HepG2 (cell line): ENCODE measurements around the gene SERINC4. TPM values are rescaled to one million over a fixed set of nuclear protein-coding genes. Genes with fewer than 3 reads are reported as not detected.
A peak's percentile ranks its signal among the peaks of the same experiment; 100 is the strongest.

Source experiments
- MAZ ChIP-seq, 2 experiments: sonication (generic) in 1 of 2; formaldehyde crosslinking in 1 of 2; IDR thresholded peaks; 2 replicates each; pipeline versions ENCODE4 v1.5.0 to v1.6.1; 2012 to 2020; ENCODE audit warnings: low read depth in 2 of 2, mild to moderate bottlenecking in 2 of 2, borderline replicate concordance in 1 of 2, improper control_type of control experiment in 1 of 2, low read length in 1 of 2, missing genetic modification reagents in 1 of 2, moderate library complexity in 1 of 2
- MYNN ChIP-seq: sonication (generic); formaldehyde crosslinking; IDR thresholded peaks from 2 replicates; pipeline ENCODE4 v1.4.0; 2020; ENCODE audit warnings: mild to moderate bottlenecking, low read depth, missing genetic modification reagents
- NCOA1 ChIP-seq: sonication (generic); formaldehyde crosslinking; IDR thresholded peaks from 2 replicates; pipeline ENCODE4 v1.9.0; 2021; ENCODE audit warnings: missing genetic modification reagents
- NFE2L1 ChIP-seq: sonication (generic); formaldehyde crosslinking; IDR thresholded peaks from 2 replicates; pipeline ENCODE4 v1.4.0; 2020; ENCODE audit warnings: missing genetic modification reagents, mild to moderate bottlenecking, borderline replicate concordance
- NR3C1 ChIP-seq: sonication (generic); formaldehyde crosslinking; IDR thresholded peaks from 2 replicates; pipeline ENCODE4 v1.4.0; 2020; ENCODE audit warnings: missing genetic modification reagents
- SOX6 ChIP-seq, 2 experiments: fragments of 450-650 bp in 1 of 2; sonication (generic) in 1 of 2; formaldehyde crosslinking in 1 of 2; IDR thresholded peaks; 2 replicates each; pipeline versions ENCODE4 v1.4.0 to v1.6.1; 2017 to 2020; ENCODE audit warnings: antibody characterized with exemption in 1 of 2, mild to moderate bottlenecking in 1 of 2, missing genetic modification reagents in 1 of 2
- SP2 ChIP-seq: sonication (generic); formaldehyde crosslinking; IDR thresholded peaks from 2 replicates; pipeline ENCODE4 v1.5.1; 2020; ENCODE audit warnings: mild to moderate bottlenecking, missing genetic modification reagents
- TAF1 ChIP-seq: sonication (generic); formaldehyde crosslinking; IDR thresholded peaks from 2 replicates; pipeline ENCODE4 v1.4.0; 2020; ENCODE audit warnings: missing genetic modification reagents
- ZNF230 ChIP-seq: sonication (generic); formaldehyde crosslinking; IDR thresholded peaks from 2 replicates; pipeline ENCODE4 v1.4.0; 2020; ENCODE audit warnings: mild to moderate bottlenecking, missing genetic modification reagents
- ZSCAN12 ChIP-seq: sonication (generic); formaldehyde crosslinking; IDR thresholded peaks from 2 replicates; pipeline ENCODE4 v1.9.0; 2021; ENCODE audit warnings: mild to moderate bottlenecking, missing genetic modification reagents
- polyA plus RNA-seq, 8 experiments: library from polyadenylated mRNA; depleted of rRNA in 3 of 8; stranded (reverse) in 7 of 8; unstranded in 1 of 8; fragments of >200 nt; fragmentation: Illumina TruSeq in 4 of 8; extraction: Trizol in 4 of 8; gene quantifications; 2 replicates each; pipeline versions ENCODE4 v1.2.1 to v1.2.3, GENCODE V29; 2011 to 2016; ENCODE audit warnings: low read depth in 4 of 8, missing spikeins in 1 of 8, mixed read lengths in 1 of 8; ENCODE audit not compliant: insufficient read depth in 1 of 8
- total RNA-seq, 5 experiments: library from RNA; depleted of rRNA; stranded (reverse); fragments of >200 nt; fragmentation: Illumina TruSeq; extraction: Trizol; gene quantifications; 2 replicates each; pipeline ENCODE4 v1.2.3, GENCODE V29; 2016; ENCODE audit warnings: low read depth in 1 of 5
- TF ChIP-seq, protein P1 (sequence below): IDR thresholded peaks from 2 replicates; pipeline ENCODE4 v1.6.1; 2016; ENCODE audit warnings: missing genetic modification reagents, missing compliant biosample characterization
- TF ChIP-seq, protein P2 (sequence below): sonication (generic); formaldehyde crosslinking; IDR thresholded peaks from 2 replicates; pipeline ENCODE4 v1.8.0; 2022; ENCODE audit warnings: missing genetic modification reagents, low read depth, mild to moderate bottlenecking, borderline replicate concordance
- TF ChIP-seq, protein P3 (sequence below): IDR thresholded peaks from 2 replicates; pipeline ENCODE4 v1.6.1; 2016
- TF ChIP-seq, protein P4 (sequence below): IDR thresholded peaks from 2 replicates; pipeline ENCODE4 v1.6.1; 2016; ENCODE audit warnings: low read depth
- TF ChIP-seq, protein P5 (sequence below): sonication (generic); formaldehyde crosslinking; IDR thresholded peaks from 2 replicates; pipeline ENCODE4 v1.5.0; 2020; ENCODE audit warnings: mild to moderate bottlenecking, missing genetic modification reagents, borderline replicate concordance
- TF ChIP-seq, protein P6 (sequence below), 2 experiments: sonication (generic) in 1 of 2; formaldehyde crosslinking in 1 of 2; IDR thresholded peaks; 2 replicates each; pipeline versions ENCODE4 v1.4.0 to v1.6.1; 2018 to 2020; ENCODE audit warnings: missing genetic modification reagents in 2 of 2, borderline replicate concordance in 1 of 2, low read depth in 1 of 2, mild to moderate bottlenecking in 1 of 2, missing biosample characterization in 1 of 2

Gene SERINC4
- total and polyA plus RNA-seq, 2 of the 13 experiments (the other 11 are each of a cell fraction or from before 2014, with no cell fraction given) = not detected

DNA sequence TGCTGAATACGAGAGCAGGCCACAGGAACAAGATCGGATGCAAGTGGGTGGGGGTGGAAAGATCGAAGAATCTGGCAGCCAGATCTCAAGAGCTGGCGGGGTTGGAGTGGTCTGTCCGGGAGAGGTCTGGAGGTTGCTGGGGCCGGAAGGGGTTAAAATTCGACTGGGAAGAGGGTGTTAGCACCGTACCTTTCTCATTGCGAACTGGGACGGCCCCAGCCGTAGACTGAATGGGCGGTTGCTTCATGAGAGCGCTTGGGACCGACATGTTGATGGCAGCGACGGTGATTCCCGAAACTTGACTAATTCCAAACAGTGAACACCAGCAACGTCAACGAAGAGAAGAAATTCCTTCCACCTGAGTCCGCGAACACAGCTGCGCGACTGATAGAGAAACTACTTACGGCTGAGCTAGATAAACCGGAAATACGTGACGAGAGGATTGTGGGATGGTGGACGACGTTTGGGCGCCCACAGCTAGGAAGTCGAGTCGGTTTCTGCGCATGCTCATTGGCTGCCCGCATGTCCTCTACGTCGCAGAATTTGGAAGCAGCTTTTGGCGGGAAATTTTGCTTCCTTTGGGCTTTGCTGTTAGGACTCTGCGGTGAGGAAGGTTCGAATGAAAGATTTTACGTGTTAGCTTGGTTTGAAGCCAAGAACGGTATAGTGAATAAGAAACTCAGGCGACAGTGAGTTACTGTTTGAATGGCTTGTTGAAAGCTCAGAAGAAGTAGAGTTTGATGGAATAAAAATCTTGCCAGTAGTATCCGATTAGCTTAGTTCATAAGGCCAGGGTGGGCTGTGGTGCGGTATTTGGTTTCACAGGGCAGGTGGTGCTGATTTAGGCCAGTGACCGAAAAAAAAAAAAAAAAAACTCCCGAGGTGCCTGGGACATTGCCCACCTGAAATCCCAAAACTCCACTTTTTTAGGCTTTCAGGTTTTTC is 24.6 kb upstream of the SERINC4 start, which contains the start of gene MFAP1 (continued):
- TF ChIP-seq, protein P1, sequence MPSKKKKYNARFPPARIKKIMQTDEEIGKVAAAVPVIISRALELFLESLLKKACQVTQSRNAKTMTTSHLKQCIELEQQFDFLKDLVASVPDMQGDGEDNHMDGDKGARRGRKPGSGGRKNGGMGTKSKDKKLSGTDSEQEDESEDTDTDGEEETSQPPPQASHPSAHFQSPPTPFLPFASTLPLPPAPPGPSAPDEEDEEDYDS = peak; percentile 65; the same call in 1 of the 2 replicates
- TF ChIP-seq SP2 (CRISPR knock-in tag) (no peak), NCOA1 (CRISPR knock-in tag) (no peak), MYNN (no peak), NR3C1 (CRISPR knock-in tag) (no peak), SOX6 (IDR thresholded peaks at IDR 0.05) (no peak), SOX6 (CRISPR knock-in tag; IDR thresholded peaks at IDR 0.05) (no peak; the same call in 1 of the 2 replicates), ZSCAN12 (no peak), ZNF230 (CRISPR knock-in tag) (peak; percentile 45), NFE2L1 (CRISPR knock-in tag) (no peak), TAF1 (CRISPR knock-in tag) (peak; percentile 84), MAZ (IDR thresholded peaks at IDR 0.05; ENCODE audit: borderline replicate concordance, low read depth, low read length) (no peak), MAZ (CRISPR knock-in tag; IDR thresholded peaks at IDR 0.05; ENCODE audit: low read depth) (no peak)
- TF ChIP-seq, protein P2, sequence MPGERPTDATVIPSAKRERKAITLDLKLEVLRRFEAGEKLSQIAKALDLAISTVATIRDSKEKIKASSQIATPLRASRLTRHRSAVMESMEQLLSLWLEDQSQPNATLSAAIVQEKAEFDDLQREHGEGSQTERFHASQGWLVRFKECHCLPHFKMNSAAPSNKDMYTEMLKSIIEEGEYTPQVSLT (CRISPR knock-in tag) = no peak
- TF ChIP-seq, protein P3, sequence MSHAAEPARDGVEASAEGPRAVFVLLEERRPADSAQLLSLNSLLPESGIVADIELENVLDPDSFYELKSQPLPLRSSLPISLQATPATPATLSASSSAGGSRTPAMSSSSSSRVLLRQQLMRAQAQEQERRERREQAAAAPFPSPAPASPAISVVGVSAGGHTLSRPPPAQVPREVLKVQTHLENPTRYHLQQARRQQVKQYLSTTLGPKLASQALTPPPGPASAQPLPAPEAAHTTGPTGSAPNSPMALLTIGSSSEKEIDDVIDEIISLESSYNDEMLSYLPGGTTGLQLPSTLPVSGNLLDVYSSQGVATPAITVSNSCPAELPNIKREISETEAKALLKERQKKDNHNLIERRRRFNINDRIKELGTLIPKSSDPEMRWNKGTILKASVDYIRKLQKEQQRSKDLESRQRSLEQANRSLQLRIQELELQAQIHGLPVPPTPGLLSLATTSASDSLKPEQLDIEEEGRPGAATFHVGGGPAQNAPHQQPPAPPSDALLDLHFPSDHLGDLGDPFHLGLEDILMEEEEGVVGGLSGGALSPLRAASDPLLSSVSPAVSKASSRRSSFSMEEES (CRISPR knock-in tag) = no peak
- TF ChIP-seq, protein P4, sequence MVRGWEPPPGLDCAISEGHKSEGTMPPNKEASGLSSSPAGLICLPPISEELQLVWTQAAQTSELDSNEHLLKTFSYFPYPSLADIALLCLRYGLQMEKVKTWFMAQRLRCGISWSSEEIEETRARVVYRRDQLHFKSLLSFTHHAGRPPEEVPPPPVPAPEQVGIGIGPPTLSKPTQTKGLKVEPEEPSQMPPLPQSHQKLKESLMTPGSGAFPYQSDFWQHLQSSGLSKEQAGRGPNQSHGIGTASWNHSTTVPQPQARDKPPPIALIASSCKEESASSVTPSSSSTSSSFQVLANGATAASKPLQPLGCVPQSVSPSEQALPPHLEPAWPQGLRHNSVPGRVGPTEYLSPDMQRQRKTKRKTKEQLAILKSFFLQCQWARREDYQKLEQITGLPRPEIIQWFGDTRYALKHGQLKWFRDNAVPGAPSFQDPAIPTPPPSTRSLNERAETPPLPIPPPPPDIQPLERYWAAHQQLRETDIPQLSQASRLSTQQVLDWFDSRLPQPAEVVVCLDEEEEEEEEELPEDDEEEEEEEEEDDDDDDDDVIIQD (CRISPR knock-in tag) = no peak
- TF ChIP-seq, protein P5, sequence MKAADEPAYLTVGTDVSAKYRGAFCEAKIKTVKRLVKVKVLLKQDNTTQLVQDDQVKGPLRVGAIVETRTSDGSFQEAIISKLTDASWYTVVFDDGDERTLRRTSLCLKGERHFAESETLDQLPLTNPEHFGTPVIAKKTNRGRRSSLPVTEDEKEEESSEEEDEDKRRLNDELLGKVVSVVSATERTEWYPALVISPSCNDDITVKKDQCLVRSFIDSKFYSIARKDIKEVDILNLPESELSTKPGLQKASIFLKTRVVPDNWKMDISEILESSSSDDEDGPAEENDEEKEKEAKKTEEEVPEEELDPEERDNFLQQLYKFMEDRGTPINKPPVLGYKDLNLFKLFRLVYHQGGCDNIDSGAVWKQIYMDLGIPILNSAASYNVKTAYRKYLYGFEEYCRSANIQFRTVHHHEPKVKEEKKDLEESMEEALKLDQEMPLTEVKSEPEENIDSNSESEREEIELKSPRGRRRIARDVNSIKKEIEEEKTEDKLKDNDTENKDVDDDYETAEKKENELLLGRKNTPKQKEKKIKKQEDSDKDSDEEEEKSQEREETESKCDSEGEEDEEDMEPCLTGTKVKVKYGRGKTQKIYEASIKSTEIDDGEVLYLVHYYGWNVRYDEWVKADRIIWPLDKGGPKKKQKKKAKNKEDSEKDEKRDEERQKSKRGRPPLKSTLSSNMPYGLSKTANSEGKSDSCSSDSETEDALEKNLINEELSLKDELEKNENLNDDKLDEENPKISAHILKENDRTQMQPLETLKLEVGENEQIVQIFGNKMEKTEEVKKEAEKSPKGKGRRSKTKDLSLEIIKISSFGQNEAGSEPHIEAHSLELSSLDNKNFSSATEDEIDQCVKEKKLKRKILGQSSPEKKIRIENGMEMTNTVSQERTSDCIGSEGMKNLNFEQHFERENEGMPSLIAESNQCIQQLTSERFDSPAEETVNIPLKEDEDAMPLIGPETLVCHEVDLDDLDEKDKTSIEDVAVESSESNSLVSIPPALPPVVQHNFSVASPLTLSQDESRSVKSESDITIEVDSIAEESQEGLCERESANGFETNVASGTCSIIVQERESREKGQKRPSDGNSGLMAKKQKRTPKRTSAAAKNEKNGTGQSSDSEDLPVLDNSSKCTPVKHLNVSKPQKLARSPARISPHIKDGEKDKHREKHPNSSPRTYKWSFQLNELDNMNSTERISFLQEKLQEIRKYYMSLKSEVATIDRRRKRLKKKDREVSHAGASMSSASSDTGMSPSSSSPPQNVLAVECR = peak; percentile 87; the same call in 1 of the 2 replicates
- TF ChIP-seq, protein P6, sequence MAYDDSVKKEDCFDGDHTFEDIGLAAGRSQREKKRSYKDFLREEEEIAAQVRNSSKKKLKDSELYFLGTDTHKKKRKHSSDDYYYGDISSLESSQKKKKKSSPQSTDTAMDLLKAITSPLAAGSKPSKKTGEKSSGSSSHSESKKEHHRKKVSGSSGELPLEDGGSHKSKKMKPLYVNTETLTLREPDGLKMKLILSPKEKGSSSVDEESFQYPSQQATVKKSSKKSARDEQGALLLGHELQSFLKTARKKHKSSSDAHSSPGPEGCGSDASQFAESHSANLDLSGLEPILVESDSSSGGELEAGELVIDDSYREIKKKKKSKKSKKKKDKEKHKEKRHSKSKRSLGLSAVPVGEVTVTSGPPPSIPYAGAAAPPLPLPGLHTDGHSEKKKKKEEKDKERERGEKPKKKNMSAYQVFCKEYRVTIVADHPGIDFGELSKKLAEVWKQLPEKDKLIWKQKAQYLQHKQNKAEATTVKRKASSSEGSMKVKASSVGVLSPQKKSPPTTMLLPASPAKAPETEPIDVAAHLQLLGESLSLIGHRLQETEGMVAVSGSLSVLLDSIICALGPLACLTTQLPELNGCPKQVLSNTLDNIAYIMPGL (CRISPR knock-in tag; IDR thresholded peaks at IDR 0.05; ENCODE audit: borderline replicate concordance in 1 of 2, low read depth in 1 of 2) = peak; percentile 31 to 80; a peak in 1 of 4 replicates
